HAP-1 (cell line): ENCODE results near the gene PLEKHG5.
"Not testable (repeated sequence)": the region's sequence is repeated elsewhere in the genome, so short reads cannot be mapped to it uniquely, and the experiment has no call there.

Source experiments
- DNase-seq, 2 experiments: peaks; one replicate each; pipeline ENCODE4 v3.0.0-alpha.2; 2016 to 2020; ENCODE audit warnings: low spot score in 2 of 2
- H3K27me3 ChIP-seq: fragments of 250-450 bp; sonication (Bioruptor Pico); 2 replicates; pipeline ENCODE4 v1.5.1; 2020; ENCODE audit warnings: low read depth, mild to moderate bottlenecking, moderate library complexity
- H3K36me3 ChIP-seq: fragments of 250-450 bp; sonication (Bioruptor Pico); replicated peaks from 2 replicates; pipeline ENCODE4 v1.5.1; 2020; ENCODE audit warnings: mild to moderate bottlenecking
- H3K4me1 ChIP-seq: fragments of 250-450 bp; sonication (Bioruptor Pico); 2 replicates; pipeline ENCODE4 v1.5.1; 2020; ENCODE audit warnings: mild to moderate bottlenecking
- H3K4me3 ChIP-seq: fragments of 250-450 bp; sonication (Bioruptor Pico); 2 replicates; pipeline ENCODE4 v1.5.1; 2020; ENCODE audit warnings: mild to moderate bottlenecking, moderate library complexity
- H3K9me3 ChIP-seq: fragments of 250-450 bp; sonication (Bioruptor Pico); 2 replicates; pipeline ENCODE4 v1.5.1; 2020; ENCODE audit warnings: mild to moderate bottlenecking, moderate library complexity
- in situ Hi-C: fragments of 300-500 bp; cut with MboI; formaldehyde crosslinking; loops from 3 replicates; pipeline ENCODE4 v1.14.3; 2020; ENCODE audit warnings: low sequenced_read_pairs, inconsistent platforms, mixed read lengths

The PLEKHG5 gene

GRCh38 chr1:6465461-6466005 is 25.9 kb downstream of the PLEKHG5 start:
- H3K27me3 ChIP-seq: no peaks in the 10 kb centered on the region

GRCh38 chr1:6464915-6465314 is 26.6 kb downstream of the PLEKHG5 start:
- Histone ChIP-seq H3K27me3 (no peaks in the 10 kb centered on the region), H3K9me3 (no peaks in the 10 kb centered on the region), H3K36me3 (no peaks in the 10 kb centered on the region), H3K4me1 (no peaks in the 10 kb centered on the region), H3K4me3 (no peak overlapping the region)
- DNase-seq: no peak
- in situ Hi-C loops: no loop called here

More at GRCh38 chr1:6465461-6466005, 25.9 kb downstream of the PLEKHG5 start:
- H3K4me1 ChIP-seq: no peaks in the 10 kb centered on the region
- DNase-seq: no peak
- in situ Hi-C loops: no loop called here
- H3K9me3 ChIP-seq: no peaks in the 10 kb centered on the region
- H3K36me3 ChIP-seq: no peaks in the 10 kb centered on the region
- H3K4me3 ChIP-seq: no peak overlapping the region

GRCh38 chr1:6464514-6464836 is 27.0 kb downstream of the PLEKHG5 start:
- DNase-seq: no peak
- no peak overlapping the region for H3K4me3 ChIP-seq
- no peaks in the 10 kb centered on the region for H3K36me3 ChIP-seq
- H3K9me3 ChIP-seq: no peaks in the 10 kb centered on the region
- H3K27me3 ChIP-seq: no peaks in the 10 kb centered on the region
- H3K4me1 ChIP-seq: no peaks in the 10 kb centered on the region
- in situ Hi-C loops: no loop called here

DNA sequence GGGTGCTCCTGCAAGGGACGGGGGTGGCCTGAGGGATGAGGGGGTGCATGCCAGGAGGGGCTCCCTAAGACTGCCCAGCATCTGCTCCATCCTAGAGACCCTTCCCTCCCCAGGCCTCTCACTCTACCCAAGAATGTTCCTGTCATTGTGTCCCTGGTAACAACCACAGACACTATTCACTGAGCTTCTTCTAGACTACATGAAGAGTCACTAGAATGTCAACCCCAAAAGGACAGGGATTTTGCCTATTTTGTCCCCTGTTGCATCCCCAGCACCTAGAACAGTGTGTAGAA is 28.4 kb downstream of the PLEKHG5 start:
- Histone ChIP-seq H3K27me3 (no peaks in the 10 kb centered on the region), H3K4me3 (no peak overlapping the region), H3K36me3 (no peaks in the 10 kb centered on the region), H3K9me3 (no peaks in the 10 kb centered on the region), H3K4me1 (no peaks in the 10 kb centered on the region)
- no peak for DNase-seq
- in situ Hi-C loops: no loop called here

DNA sequence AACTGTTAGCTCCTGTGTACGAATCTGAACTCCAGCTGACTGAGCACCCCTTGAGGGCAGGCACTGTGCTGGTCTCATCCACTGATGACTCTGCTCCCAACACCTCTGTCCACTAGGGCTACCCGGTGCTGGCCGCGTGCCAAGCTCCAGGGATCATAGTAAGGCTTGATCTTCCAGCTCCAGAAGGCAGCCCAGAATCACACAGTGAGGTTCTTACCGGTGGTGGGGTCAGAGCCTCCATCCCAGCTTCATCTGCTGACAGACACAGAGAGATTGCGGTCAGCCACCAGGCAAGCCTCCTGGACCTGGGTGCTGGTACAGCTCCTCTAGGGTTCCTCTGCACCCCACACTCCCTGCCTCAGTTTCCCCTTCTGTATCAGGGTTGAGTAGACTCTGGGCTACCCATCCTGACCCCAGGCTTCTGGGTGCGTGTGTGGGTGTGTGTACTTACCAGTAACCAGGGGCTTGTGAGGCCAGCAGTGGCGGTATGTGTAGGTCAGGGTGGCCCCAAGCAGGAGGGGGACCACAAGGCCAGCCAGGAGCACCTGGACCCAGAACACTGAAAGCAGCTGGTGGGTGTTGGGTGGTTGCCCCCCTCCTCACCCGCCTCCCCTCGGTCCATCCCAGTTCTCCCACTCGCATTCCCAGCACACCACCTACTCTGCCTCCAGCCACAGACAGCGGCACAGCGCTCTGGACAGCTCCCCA is 28.9 kb downstream of the PLEKHG5 start:
- in situ Hi-C loops: no loop called here
- no peaks in the 10 kb centered on the region for H3K36me3 ChIP-seq
- H3K9me3 ChIP-seq: no peaks in the 10 kb centered on the region
- H3K4me3 ChIP-seq: no peak overlapping the region
- no peak for DNase-seq
- no peaks in the 10 kb centered on the region for H3K4me1 ChIP-seq
- no peaks in the 10 kb centered on the region for H3K27me3 ChIP-seq

DNA sequence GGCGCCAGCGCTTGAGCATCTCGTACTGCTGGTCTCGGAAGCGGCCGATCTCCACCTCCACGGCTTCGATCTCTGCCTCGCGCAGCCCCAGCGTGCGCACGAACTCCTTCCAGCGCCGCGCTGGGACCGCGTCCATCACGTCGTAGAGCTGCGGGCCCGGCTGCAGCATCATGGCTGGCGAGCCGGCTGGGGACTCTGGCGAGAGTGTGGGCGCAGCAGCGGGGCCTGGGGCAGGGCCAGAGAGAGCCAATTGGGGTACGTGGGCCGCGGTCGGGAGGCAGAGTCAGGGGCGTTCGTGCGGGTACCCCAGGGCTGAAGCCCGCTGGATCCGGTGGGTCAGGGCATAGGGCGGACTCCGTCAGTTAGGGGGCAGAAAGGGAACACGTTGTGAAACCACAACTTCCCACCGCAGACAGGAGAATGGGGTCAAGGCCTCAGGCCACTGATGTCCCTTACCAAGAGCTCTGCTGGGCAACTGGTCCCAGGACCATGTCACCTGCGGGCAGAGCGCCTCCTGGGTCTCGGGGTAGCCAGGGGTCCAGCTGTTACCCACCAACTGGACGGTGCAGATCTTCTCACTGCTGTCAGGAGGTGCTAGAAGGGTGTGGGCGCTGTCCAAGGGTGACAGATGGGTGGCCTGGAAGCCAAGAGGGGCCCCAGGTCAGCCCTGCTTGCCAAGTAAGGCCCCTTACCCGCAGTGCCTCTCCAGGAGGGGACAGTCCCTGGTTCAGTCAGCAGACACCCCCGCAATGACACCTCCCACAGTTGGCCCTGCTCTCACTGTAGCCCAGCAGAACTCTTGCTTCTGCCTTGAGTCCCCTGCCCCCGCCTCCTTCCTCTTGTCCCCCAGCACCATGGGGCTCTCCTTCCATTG is 29.7 kb downstream of the PLEKHG5 start:
- Histone ChIP-seq H3K27me3 (no peaks in the 10 kb centered on the region), H3K9me3 (no peaks in the 10 kb centered on the region), H3K4me3 (no peak overlapping the region), H3K36me3 (no peaks in the 10 kb centered on the region), H3K4me1 (no peaks in the 10 kb centered on the region)
- in situ Hi-C loops: no loop called here
- DNase-seq: no peak

DNA sequence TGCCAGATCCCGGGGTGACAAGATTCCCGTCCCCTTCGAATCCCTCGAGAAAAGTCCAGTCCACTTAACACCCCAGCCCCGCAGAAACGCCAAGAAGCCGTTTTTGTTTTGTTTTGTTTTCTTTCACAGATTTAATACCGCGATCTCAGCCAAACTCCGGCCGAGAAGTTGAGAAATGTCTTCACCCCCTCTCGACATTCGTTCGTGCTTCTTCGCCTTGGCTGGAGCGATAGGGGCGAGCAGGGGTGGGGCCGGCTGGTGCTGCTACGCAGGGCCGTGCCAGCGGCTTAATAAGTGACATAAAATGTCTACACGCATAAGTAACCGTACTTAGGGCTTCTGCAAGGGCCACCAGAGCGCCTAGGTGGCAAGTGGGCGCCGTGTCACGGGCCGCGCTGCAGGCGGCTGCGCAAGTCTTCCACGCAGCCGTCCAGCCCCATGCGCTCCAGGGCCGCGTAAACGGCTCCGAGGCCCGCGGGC is 30.4 kb downstream of the PLEKHG5 start:
- H3K4me1 ChIP-seq: no peaks in the 10 kb centered on the region
- DNase-seq: no peak
- H3K27me3 ChIP-seq: peaks cover 2% of the 10 kb centered on the region; the same call in 1 of the 2 replicates
- H3K4me3 ChIP-seq: no peak overlapping the region
- H3K36me3 ChIP-seq: no peaks in the 10 kb centered on the region
- in situ Hi-C loops: no loop called here
- no peaks in the 10 kb centered on the region for H3K9me3 ChIP-seq

DNA sequence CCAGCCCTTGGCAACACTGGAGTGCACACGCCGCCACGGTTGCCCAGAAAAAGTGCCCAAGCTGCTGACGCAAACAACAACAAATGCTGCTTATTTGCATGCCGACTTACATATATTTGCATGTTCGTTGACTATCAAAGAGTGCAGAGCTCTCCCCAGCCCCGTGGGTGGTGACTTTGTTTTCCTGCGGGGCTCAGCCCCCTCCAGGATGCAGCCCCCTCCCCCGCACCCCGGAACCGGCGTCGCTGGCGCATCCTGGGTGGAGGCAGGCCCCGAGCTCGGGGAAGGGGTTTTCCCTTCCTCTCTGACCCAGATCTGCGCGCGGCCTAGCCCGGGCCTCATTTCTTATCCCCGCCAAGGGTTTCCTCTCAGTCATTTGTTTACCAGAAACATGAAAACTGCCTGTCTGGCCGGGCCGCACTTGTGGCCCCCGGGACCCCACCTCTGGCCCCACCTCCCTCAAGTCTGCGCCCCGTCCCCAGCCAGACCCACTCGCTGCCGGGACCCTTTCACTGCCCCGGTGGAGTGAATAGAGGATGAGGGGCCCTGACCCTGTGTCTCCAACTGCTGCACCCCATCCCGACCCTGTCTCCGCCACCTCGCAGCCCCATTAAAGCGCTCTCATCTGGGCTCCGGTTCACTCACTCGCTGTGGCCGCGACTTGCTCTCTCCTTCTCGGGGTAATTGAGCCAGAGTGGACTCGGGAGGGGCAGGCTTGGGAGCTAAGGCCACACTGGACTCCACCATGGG is 31.0 kb downstream of the PLEKHG5 start:
- peaks cover 5% of the 10 kb centered on the region for H3K27me3 ChIP-seq
- H3K4me3 ChIP-seq: no peak overlapping the region
- in situ Hi-C loops: no loop called here
- DNase-seq: no peak
- no peaks in the 10 kb centered on the region for H3K36me3 ChIP-seq
- no peaks in the 10 kb centered on the region for H3K4me1 ChIP-seq
- H3K9me3 ChIP-seq: no peaks in the 10 kb centered on the region

DNA sequence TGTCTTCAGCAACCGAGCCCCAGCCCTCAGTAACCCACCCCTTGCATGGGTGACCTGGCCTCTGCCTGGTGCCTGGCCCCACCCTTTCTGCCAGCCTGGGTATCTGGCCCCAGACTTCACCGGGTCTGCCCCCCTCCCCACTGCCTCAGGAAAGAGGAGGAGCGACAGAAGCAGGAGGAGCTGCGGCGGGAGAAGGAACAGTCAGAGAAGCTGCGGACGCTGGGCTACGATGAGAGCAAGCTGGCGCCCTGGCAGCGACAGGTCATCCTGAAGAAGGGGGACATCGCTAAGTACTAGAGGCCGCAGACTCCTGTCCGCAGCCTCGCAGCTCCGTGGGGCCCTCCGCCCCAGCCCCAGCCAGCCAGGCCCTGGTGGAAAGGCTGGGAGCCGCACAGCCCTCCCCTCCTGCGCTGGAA is 31.6 kb downstream of the PLEKHG5 start:
- Histone ChIP-seq H3K4me1 (no peaks in the 10 kb centered on the region), H3K27me3 (peaks cover 7% of the 10 kb centered on the region), H3K36me3 (no peaks in the 10 kb centered on the region), H3K9me3 (no peaks in the 10 kb centered on the region), H3K4me3 (no peak overlapping the region)
- no peak for DNase-seq
- in situ Hi-C loops: no loop called here

DNA sequence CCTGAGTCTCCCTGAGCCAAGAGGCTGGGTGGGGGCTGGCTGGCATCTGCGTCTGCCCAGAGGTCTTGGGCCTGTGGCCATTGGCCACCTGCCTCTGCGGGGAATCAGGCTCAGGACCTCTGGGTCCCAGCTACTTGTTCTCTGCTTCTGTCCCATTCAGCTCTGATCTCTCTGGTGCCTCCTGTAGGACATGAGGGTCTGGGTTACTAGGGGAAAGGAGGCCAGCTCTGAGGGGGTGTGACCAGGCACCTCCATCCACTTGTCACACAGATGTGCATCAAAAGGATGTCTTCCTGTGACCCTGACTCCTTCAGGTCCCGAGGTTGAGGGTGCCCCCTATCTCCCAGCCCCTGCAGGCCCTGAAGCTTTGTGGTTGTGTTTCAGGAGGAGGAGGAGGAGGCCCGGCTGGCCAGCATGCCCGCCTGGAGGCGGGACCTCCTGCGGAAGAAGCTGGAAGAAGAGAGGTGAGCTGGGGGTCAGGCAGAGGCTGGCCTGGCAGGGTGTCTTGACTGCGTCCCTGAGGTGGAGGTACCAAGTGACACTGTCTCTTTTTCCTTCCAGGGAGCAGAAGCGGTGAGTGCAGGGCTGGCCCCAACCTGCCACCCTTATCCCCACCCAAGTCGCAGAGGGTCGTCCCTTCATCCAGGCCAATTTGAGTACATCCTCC is 34.5 kb downstream of the PLEKHG5 start:
- H3K36me3 ChIP-seq: no peaks in the 10 kb centered on the region
- peaks cover 25% of the 10 kb centered on the region for H3K27me3 ChIP-seq
- H3K4me3 ChIP-seq: no peak overlapping the region
- no peak for DNase-seq
- H3K9me3 ChIP-seq: no peaks in the 10 kb centered on the region
- no peaks in the 10 kb centered on the region for H3K4me1 ChIP-seq
- in situ Hi-C loops: no loop called here

- H3K9me3 ChIP-seq, DNase-seq, in situ Hi-C loops, H3K4me3 ChIP-seq, H3K4me1 ChIP-seq, H3K36me3 ChIP-seq: not testable (repeated sequence)
- H3K27me3 ChIP-seq: peaks cover 34% of the 10 kb centered on the region
Observed at GRCh38 chr1:6455752-6456520, 35.5 kb downstream of the PLEKHG5 start.

DNA sequence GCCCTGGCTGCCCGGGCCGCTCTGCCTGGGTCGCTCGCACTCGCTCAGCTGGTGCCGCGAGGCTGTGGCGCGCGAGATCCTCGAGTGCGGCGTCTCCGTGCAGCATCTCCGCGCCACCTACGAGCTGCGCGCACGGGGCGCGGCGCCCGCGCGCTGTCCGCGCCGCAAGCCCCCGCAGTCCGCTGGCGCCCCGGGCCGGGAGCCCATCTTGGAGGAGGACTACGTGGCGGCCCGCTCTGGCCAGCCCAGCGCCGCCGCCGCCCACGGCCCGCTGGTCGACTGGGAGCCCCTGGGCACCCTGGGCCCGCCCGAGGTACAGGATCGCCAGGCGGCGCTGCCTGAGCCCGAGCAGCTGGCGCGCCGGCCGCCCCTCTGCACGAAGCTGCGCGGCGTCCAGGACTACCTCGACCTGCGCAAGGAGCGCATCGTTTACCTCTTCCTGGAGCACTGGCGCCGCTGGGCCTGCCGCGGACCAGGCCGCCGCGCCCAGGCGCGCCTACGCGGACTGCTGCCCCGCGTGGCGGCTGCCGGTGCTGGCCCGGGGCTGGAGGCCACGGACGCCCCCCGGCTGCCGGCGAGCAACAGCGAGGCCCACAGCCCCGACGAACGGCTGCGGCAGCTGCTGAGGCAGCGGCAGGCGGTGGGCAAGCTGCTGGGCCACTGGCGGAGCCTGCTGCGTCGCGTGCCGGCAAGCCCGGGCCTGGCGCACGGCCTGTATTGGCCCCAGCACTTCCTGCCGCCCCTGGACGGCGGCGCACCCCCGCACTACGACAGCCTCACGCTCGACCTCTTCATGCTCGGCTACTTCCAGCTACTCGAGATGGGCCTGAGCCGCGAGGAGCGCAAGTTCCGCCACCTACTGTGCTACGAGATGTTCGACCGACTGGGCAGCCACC is 36.4 kb downstream of the PLEKHG5 start:
- in situ Hi-C loops: no loop called here
- no peak overlapping the region for H3K4me3 ChIP-seq

More for the DNA sequence above, 36.4 kb downstream of the PLEKHG5 start:
- no peaks in the 10 kb centered on the region for H3K9me3 ChIP-seq
- H3K4me1 ChIP-seq: no peaks in the 10 kb centered on the region
- no peak for DNase-seq
- peaks cover 41% of the 10 kb centered on the region for H3K27me3 ChIP-seq
- no peaks in the 10 kb centered on the region for H3K36me3 ChIP-seq
